HepG2 (cell line): ENCODE data around the gene SLC6A9. TPM values are rescaled to one million over a fixed set of nuclear protein-coding genes. Genes with fewer than 3 reads are reported as not detected.

Experiments used
- ATF7 ChIP-seq, 2 experiments: fragments of 450-650 bp in 1 of 2; sonication (generic) in 1 of 2; formaldehyde crosslinking in 1 of 2; IDR thresholded peaks; 2 replicates each; pipeline versions ENCODE4 v1.4.0 to v1.6.1; 2016 to 2020; ENCODE audit warnings: antibody characterized with exemption in 1 of 2, mild to moderate bottlenecking in 1 of 2, missing genetic modification reagents in 1 of 2
- CREB3 ChIP-seq: sonication (generic); formaldehyde crosslinking; IDR thresholded peaks from 2 replicates; pipeline ENCODE4 v1.5.0; 2020; ENCODE audit warnings: missing genetic modification reagents
- FOXK2 ChIP-seq: fragments of 450-650 bp; IDR thresholded peaks from 2 replicates; pipeline ENCODE4 v1.6.1; 2016
- JUN ChIP-seq: sonication (generic); formaldehyde crosslinking; IDR thresholded peaks from 2 replicates; pipeline ENCODE4 v1.4.0; 2020; ENCODE audit warnings: mild to moderate bottlenecking, missing genetic modification reagents
- KDM5A ChIP-seq: fragments of 200-600 bp; sonication (generic); IDR thresholded peaks from 2 replicates; pipeline ENCODE4 v1.7.0; 2018; ENCODE audit warnings: antibody characterized with exemption, mild to moderate bottlenecking, low read length, borderline replicate concordance
- MBNL3 ChIP-seq: fragments of 250-450 bp; sonication (Bioruptor Pico); conservative IDR thresholded peaks from 2 replicates; pipeline ENCODE4 v1.8.0; 2022; ENCODE audit warnings: mild to moderate bottlenecking, inconsistent platforms
- PBX3 ChIP-seq: sonication (generic); formaldehyde crosslinking; IDR thresholded peaks from 2 replicates; pipeline ENCODE4 v1.8.1; 2023; ENCODE audit warnings: missing genetic modification reagents, inconsistent platforms, borderline replicate concordance
- ZBTB4 ChIP-seq: sonication (generic); formaldehyde crosslinking; IDR thresholded peaks from 2 replicates; pipeline ENCODE4 v1.4.0; 2020; ENCODE audit warnings: missing genetic modification reagents, mild to moderate bottlenecking, borderline replicate concordance
- ZFP1 ChIP-seq: IDR thresholded peaks from 2 replicates; pipeline ENCODE4 v1.6.1; 2016
- ZNF20 ChIP-seq: sonication (generic); formaldehyde crosslinking; IDR thresholded peaks from 2 replicates; pipeline ENCODE4 v1.4.0; 2020; ENCODE audit warnings: mild to moderate bottlenecking, moderate library complexity, missing genetic modification reagents
- ZNF207 ChIP-seq: fragments of 450-650 bp; IDR thresholded peaks from 2 replicates; pipeline ENCODE4 v1.6.1; 2016; ENCODE audit warnings: antibody characterized with exemption, borderline replicate concordance
- ZNF317 ChIP-seq: sonication (generic); formaldehyde crosslinking; IDR thresholded peaks from 2 replicates; pipeline ENCODE4 v1.5.0; 2020; ENCODE audit warnings: mild to moderate bottlenecking, missing genetic modification reagents
- ZNF331 ChIP-seq: sonication (generic); formaldehyde crosslinking; IDR thresholded peaks from 2 replicates; pipeline ENCODE4 v1.4.0; 2020; ENCODE audit warnings: missing genetic modification reagents
- ZNF354B ChIP-seq: sonication (generic); formaldehyde crosslinking; IDR thresholded peaks from 2 replicates; pipeline ENCODE4 v1.8.0; 2022; ENCODE audit warnings: mild to moderate bottlenecking, missing genetic modification reagents
- polyA plus RNA-seq, 8 experiments: library from polyadenylated mRNA; depleted of rRNA in 3 of 8; stranded (reverse) in 7 of 8; unstranded in 1 of 8; fragments of >200 nt; fragmentation: Illumina TruSeq in 4 of 8; extraction: Trizol in 4 of 8; gene quantifications; 2 replicates each; pipeline versions ENCODE4 v1.2.1 to v1.2.3, GENCODE V29; 2011 to 2016; ENCODE audit warnings: low read depth in 4 of 8, missing spikeins in 1 of 8, mixed read lengths in 1 of 8; ENCODE audit not compliant: insufficient read depth in 1 of 8
- total RNA-seq, 5 experiments: library from RNA; depleted of rRNA; stranded (reverse); fragments of >200 nt; fragmentation: Illumina TruSeq; extraction: Trizol; gene quantifications; 2 replicates each; pipeline ENCODE4 v1.2.3, GENCODE V29; 2016; ENCODE audit warnings: low read depth in 1 of 5
- TF ChIP-seq, protein P1 (sequence below): sonication (generic); formaldehyde crosslinking; IDR thresholded peaks from 2 replicates; pipeline ENCODE4 v1.8.0; 2022; ENCODE audit warnings: mild to moderate bottlenecking, missing genetic modification reagents, borderline replicate concordance
- TF ChIP-seq, protein P2 (sequence below), 2 experiments: sonication (generic) in 1 of 2; formaldehyde crosslinking in 1 of 2; IDR thresholded peaks; 2 replicates each; pipeline versions ENCODE4 v1.5.1 to v1.6.1; 2011 to 2020; ENCODE audit warnings: borderline replicate concordance in 1 of 2, low read depth in 1 of 2, low read length in 1 of 2, mild to moderate bottlenecking in 1 of 2, missing genetic modification reagents in 1 of 2, moderate library complexity in 1 of 2
- TF ChIP-seq, protein P3 (sequence below): sonication (generic); formaldehyde crosslinking; IDR thresholded peaks from 2 replicates; pipeline ENCODE4 v1.8.0; 2022; ENCODE audit warnings: missing genetic modification reagents, mild to moderate bottlenecking, inconsistent platforms, borderline replicate concordance

The SLC6A9 gene
- total and polyA plus RNA-seq, 2 of the 13 experiments (the other 11 are each of a cell fraction or from before 2014, with no cell fraction given) = 8.5 to 9.9 TPM

- TF ChIP-seq PBX3 (CRISPR knock-in tag) = no peak
- no peak for TF ChIP-seq JUN (CRISPR knock-in tag)
- TF ChIP-seq CREB3 (CRISPR knock-in tag) = 0 out of 2 replicates have a peak, but pooled peaks have one; percentile 48
- no peak for TF ChIP-seq ZNF207
- no peak; the same call in 1 of the 2 replicates for TF ChIP-seq KDM5A
- 0 out of 2 replicates have a peak, but pooled peaks have one; percentile 25 for TF ChIP-seq ZNF317
- no peak for TF ChIP-seq ZNF20 (CRISPR knock-in tag)
- no peak for TF ChIP-seq FOXK2
- TF ChIP-seq ZFP1 (CRISPR knock-in tag) = no peak
- no peak for TF ChIP-seq ATF7 (IDR thresholded peaks at IDR 0.05)
- TF ChIP-seq ATF7 (CRISPR knock-in tag; IDR thresholded peaks at IDR 0.05) = no peak
- TF ChIP-seq, protein P1, sequence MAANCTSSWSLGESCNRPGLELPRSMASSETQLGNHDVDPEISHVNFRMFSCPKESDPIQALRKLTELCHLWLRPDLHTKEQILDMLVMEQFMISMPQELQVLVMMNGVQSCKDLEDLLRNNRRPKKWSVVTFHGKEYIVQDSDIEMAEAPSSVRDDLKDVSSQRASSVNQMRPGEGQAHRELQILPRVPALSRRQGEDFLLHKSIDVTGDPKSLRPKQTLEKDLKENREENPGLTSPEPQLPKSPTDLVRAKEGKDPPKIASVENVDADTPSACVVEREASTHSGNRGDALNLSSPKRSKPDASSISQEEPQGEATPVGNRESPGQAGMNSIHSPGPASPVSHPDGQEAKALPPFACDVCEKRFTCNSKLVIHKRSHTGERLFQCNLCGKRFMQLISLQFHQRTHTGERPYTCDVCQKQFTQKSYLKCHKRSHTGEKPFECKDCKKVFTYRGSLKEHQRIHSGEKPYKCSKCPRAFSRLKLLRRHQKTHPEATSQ = peak; percentile 3; the same call in 1 of the 2 replicates
- TF ChIP-seq, protein P2, sequence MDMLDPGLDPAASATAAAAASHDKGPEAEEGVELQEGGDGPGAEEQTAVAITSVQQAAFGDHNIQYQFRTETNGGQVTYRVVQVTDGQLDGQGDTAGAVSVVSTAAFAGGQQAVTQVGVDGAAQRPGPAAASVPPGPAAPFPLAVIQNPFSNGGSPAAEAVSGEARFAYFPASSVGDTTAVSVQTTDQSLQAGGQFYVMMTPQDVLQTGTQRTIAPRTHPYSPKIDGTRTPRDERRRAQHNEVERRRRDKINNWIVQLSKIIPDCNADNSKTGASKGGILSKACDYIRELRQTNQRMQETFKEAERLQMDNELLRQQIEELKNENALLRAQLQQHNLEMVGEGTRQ (IDR thresholded peaks at IDR 0.05; ENCODE audit: low read depth, low read length) = peak; percentile 99
- TF ChIP-seq, protein P2 (CRISPR knock-in tag; IDR thresholded peaks at IDR 0.05; ENCODE audit: borderline replicate concordance) = peak; percentile 100
- TF ChIP-seq MBNL3 = no peak
- TF ChIP-seq, protein P3, sequence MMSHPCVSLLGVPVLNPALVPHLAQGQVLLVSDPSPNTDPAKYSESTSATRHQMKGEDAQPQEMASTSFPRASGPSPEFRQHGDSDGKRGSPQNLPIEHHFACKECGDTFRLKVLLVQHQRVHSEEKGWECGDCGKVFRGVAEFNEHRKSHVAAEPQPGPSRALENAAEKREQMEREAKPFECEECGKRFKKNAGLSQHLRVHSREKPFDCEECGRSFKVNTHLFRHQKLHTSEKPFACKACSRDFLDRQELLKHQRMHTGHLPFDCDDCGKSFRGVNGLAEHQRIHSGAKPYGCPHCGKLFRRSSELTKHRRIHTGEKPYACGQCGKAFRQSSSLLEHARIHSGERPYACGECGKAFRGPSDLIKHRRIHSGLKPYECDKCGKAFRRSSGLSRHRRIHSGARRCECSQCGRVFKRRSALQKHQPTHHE = peak; percentile 89; the same call in 1 of the 2 replicates
- TF ChIP-seq ZNF331 (CRISPR knock-in tag) = no peak
- TF ChIP-seq ZBTB4 (CRISPR knock-in tag) = no peak; the same call in 1 of the 2 replicates
- TF ChIP-seq ZNF354B = no peak
Measured at GRCh38 chr1:43974443-43975248, 56.6 kb downstream of the SLC6A9 start, which contains the start of gene ATP6V0B (continued).
